HG03520 (cell line): ENCODE measurements around the gene TAT.

Source experiments
- ATAC-seq: cut with Tn5 transposase; IDR thresholded peaks from one replicate; pipeline ENCODE4 v1.9.1; 2021; ENCODE audit warnings: mild to moderate bottlenecking, moderate library complexity; ENCODE audit not compliant: unreplicated experiment

Gene TAT

GRCh38 chr16:71547168-71547567 is 29.7 kb downstream of the TAT start:
- no peak for ATAC-seq

GRCh38 chr16:71542377-71542776 is 34.5 kb downstream of the TAT start:
- ATAC-seq, result peak; percentile 60

- peak; percentile 70 for ATAC-seq
Observed at GRCh38 chr16:71537643-71538042, 39.2 kb downstream of the TAT start.

GRCh38 chr16:71536752-71537499 is 40.0 kb downstream of the TAT start:
- no peak for ATAC-seq

- ATAC-seq, result no peak
Observed at GRCh38 chr16:71532366-71532765, 44.5 kb downstream of the TAT start.

- no peak for ATAC-seq
Observed at GRCh38 chr16:71528863-71529262, 48.0 kb downstream of the TAT start.

GRCh38 chr16:71528257-71528656 is 48.6 kb downstream of the TAT start:
- no peak for ATAC-seq

GRCh38 chr16:71526111-71526631 is 50.7 kb downstream of the TAT start, which contains the start of gene CHST4:
Gene CHST4 (plus strand): TSS chr16:71526426. CDS start chr16:71536678, 10,252 bp downstream.
- no peak for ATAC-seq

- no peak for ATAC-seq
Observed at GRCh38 chr16:71524566-71525553, 52.0 kb downstream of the TAT start.

- ATAC-seq, result no peak
Observed at GRCh38 chr16:71520550-71520949, 56.3 kb downstream of the TAT start.
